Amygdala (tissue), 56 donors: ENCODE data around the gene P2RX7.

ENCODE experiments used
- DNase-seq, 56 donors: peaks; one replicate each; lab custom pipeline; 2025; lab: John Stamatoyannopoulos, UW

Gene P2RX7

DNA sequence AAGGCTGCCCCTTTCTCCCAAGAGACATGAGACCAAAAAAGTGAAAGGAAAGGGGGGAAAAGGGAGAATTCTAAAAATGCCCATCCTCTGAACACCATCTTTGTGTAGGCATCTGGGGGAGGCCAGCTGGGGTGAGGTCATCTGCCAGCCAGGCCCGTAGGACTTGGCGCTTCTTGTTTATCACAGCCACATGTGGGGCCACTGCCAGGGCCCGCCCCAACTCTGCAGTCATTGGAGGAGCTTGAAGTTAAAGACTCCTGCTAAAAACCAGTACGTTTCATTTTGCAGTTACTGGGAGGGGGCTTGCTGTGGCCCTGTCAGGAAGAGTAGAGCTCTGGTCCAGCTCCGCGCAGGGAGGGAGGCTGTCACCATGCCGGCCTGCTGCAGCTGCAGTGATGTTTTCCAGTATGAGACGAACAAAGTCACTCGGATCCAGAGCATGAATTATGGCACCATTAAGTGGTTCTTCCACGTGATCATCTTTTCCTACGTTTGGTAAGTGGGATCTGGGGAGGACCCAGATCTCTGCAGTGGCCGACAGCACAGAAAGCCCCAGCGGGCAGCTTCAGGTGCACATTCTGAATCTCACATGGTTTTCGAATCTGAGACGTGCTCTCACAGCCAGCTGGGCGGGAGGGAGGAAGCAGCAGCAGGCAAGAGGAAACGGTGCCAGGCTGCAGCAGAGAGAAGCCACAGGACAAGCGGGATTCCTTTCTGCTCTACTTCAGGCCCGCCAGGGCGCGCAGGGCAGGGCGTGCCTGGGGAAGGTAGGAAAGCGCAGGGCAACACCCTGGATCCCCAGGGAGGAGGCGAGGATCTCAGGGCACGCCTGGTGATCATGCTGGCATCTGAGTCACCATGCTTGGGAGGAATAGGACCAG is at the start of gene P2RX7:
P2RX7 (plus strand) TSS at position 276 of the 881 bp plus-strand sequence; CDS start at position 371, 95 bp downstream.
- DNase-seq, result peak in 55 of 56 donors; percentile 59 to 99 (median 92)

DNA sequence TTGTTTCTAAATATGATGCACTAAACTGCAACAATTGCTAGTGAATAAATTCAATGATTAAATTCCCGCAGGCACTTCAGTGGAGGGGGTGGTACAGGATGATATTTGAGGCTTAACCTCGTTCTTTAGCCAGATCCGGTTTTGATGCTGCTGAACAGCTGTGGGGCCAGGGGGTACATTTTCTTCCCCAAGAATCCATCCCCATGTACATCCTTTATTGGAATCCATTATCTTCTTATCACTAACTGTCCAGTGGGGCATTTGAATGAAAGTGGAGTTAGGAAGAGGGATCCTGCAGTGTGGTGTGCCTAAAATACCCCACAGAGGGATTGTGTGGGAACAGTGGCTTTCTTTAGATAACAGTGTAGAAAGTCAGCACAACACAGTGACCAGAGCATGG is 48.4 kb upstream of the P2RX7 start:
- DNase-seq, result no peak

DNA sequence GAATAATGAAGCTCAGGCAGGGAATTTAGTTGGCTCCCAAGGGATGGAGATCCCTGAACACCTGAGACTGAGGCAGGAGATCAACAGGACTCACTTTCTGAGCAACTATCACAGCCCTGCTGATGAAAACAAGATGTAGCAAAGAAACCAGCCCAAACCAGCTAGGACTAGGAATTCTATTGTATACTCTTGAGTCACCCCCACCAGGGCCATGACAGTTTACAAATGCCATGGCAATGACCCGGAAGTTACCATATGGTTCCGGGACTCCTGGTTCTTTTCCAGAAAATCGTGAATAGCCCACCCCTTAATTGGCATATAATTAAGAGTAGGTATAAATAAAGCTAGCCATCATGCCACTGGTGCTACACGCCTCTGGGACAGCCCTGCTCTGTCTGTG is 47.6 kb upstream of the P2RX7 start:
- no peak for DNase-seq

- DNase-seq, result peak in 4 of 56 donors; percentile 7 to 15 (median 10)
Observed at GRCh38 chr12:121085506-121086353, 46.9 kb upstream of the P2RX7 start.

DNA sequence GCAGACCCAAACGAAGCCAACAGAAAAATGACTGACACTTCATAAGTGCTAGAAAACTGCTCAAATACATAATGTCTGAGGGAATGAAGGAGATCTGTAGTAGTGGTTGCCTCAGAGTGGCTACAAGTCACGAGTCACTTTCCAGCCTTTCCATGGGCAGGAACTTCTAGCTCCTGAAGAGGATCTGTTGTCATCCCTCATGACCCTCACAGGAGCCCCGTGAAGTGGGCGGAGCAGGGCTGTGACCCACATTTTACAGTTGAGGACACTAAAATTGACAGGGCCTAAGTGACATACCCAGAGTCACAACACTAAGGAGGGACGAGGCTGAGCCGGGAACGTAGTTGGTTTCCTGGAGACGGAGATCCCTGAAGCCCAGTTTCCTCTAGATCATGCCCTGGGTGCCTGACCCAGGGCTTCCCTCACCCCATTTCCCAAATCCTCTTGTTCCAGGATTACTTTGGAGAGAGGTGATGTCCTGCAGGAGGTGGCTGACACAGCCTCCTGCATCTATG is 45.8 kb upstream of the P2RX7 start:
- DNase-seq, result no peak

DNA sequence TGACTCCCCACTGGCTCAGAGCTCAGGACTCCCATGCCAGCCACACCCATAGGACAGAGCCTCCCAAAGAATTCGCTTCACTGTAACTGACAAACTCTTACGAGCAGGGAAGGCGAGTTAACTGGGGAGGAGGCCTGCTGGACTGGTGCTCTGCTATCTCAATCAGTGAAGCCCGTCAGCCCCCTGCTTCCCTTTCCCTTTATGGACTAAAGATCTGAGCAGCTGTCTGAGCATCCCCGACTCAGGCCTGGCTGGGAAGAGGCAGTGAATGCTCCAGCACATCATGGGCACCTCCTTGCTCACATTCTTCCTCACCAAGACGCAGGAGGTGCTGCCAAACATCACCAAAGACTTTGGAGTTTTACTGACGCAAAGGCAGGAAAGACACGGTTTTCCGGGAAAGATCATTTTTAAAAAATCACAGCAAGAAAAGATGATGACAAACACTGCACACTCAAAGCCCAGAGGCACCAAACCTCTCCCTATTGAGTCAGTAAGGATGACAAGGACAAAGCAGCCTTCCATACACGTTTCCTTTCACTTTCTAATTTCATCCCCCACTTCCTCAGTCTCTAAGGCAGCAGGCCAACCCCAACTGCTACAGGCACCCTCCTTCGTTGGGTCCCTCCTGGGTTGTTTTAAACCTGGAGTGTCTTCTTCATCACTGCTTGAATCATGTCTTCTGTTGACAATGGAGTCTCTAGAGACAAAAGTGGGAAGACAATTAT is 45.0 kb upstream of the P2RX7 start:
- DNase-seq, result no peak

- no peak for DNase-seq
Observed at GRCh38 chr12:121088195-121088585, 44.5 kb upstream of the P2RX7 start.

- DNase-seq, result no peak
Observed at GRCh38 chr12:121089031-121089812, 43.5 kb upstream of the P2RX7 start.

- no peak for DNase-seq
Observed at GRCh38 chr12:121089813-121090430, 42.8 kb upstream of the P2RX7 start.

DNA sequence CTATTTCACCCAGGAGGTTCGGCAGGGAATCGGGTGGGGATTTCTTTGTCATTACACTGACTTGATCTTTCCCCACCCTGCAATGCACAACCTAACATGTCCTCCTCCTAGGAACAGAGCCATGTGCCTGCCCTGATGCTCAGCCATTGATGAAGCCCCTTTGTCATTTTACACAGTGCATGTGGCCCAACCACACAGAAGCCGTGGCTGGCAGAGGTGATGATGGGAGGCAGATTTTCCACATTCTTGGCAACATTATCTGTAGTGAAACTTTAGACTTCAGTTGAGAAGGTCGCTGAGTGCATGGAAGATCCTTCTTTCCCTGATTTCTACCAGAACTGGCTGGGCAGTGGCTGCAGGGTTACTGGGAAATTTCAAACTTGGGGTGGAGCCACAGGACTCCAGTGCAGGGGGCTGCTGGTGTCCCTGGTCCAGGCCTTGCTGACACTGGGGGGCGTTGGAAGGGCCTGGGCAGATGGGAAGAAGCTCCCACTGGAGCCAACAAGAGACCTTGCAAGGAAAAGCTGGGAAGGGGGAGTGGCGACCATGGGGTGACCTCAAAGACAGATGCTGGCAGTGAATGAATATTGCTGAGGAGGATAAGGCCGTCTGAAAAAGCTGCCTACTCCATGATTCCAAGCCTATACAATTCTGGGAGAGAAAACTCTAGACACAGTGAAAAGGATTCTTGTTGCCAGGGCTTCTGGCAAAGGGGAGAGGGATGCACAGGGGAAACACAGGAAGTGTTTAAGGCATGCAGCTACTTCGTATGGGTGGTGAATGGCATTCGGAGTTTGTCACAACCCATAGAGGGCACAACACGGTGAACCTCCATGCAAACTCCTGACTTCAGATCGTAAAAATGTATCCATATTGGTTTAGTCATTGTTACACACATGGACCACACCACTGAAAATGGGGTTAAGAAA is 41.8 kb upstream of the P2RX7 start:
- DNase-seq, result no peak

- DNase-seq, result no peak
Observed at GRCh38 chr12:121092034-121092433, 40.6 kb upstream of the P2RX7 start.

DNA sequence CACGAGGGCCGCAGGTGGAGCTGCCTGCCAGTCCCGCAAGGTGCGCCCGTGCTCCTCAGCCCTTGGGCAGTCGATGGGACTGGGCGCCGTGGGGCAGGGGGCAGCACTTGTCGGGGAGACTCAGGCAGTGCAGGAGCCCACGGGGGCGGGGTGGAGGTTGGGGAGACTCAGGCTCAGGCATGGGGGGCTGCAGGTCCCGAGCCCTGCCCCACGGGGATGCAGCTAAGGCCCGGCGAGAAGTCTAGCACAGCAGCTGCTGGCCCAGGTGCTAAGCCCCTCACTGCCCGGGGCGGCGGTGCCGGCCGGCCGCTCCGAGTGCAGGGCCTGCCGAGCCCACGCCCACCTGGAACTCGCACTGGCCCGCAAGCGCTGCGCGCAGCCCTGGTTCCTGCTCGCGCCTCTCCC is 39.2 kb upstream of the P2RX7 start:
- DNase-seq, result no peak

- DNase-seq, result peak in 48 of 56 donors; percentile 5 to 77 (median 38)
Observed at GRCh38 chr12:121095544-121096198, 37.0 kb upstream of the P2RX7 start.

DNA sequence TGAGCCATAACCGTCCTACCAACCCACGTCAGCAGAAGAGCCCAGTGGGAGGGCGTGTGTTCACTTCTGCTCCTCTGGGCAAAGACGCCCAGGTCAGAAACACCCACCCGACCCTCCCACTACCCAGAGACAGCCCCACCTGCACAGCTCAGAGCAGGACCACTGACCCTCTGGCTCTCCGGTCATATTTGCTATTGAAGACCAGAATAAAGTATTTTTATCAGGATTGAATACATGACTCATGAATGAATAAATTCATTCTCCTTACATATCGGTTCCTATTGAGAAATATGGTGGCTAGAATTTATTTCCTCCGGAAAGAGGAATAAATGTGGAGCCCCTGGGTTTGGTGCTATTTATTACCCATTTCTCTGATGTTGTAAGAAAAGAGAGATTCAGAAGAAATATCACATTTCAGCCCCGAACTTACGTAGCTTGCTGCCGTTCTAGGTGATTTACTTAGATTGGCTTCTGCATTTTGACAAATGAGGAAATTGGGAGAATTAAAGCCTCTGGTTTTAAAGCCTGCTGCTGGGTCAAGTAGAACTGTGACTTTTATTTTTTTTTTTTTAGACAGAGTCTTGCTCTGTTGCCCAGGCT is 36.4 kb upstream of the P2RX7 start:
- no peak for DNase-seq

GRCh38 chr12:121099779-121100178 is 32.9 kb upstream of the P2RX7 start:
- no peak for DNase-seq

DNA sequence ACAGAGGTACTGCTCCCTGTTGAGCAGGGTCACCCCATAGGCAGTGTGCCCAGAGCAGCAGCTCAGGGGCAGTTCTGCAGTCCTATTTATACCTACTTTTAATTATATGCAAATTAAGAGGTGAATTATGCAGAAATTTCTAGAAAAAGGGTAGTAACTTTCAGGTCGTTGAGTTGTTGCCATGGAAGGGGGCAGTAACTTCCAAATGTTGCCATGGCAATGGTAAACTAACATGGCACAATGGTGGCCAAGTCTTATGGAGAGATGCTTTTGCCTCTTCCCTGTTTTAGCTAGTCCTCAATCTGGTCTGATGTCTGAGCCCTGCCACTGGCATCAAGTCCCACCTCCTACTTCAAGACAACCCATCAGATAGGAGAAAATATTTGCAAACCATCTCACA is 30.4 kb upstream of the P2RX7 start:
- DNase-seq, result no peak

DNA sequence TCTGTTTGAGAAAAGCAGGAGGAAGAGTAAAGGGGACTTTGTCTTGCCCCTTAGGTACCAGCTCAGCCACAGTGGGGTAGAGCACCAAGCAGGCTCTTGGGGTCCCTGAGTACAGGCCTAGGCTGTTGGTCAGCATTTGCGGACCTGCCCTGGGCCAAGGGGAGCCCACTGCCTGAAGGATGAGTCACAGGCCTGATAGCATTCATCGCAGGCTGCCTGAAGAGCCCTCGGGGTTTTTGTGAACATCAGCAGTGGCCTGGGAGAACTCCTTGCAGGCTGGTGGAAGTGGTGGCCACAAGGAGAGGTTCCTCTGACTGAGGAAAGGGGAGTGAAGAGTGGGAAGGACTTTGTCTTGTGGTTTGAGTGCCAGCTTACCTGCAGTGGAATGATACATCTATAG is 25.0 kb upstream of the P2RX7 start:
- DNase-seq, result no peak
